H1 (cell line): ENCODE results near the gene PLB1.

Experiments
- CEBPB ChIP-seq: IDR thresholded peaks from 2 replicates; pipeline ENCODE4 v1.6.1; 2012; ENCODE audit warnings: low read depth, low read length
- CTCF ChIP-seq, 3 experiments: IDR thresholded peaks; 1 replicate in 2 of 3; 2 replicates in 1 of 3; pipeline versions ENCODE4 v1.5.1 to v1.6.1; 2011; ENCODE audit warnings: low read length in 3 of 3, mild to moderate bottlenecking in 3 of 3, inconsistent platforms in 2 of 3, low read depth in 1 of 3, moderate library complexity in 1 of 3; ENCODE audit not compliant: insufficient read depth in 1 of 3; ENCODE audit errors: control extremely low read depth in 1 of 3
- HDAC6 ChIP-seq: IDR thresholded peaks from one replicate; pipeline ENCODE4 v1.7.1; 2012; ENCODE audit warnings: low read depth, mild to moderate bottlenecking, inconsistent platforms, low read length, moderate library complexity

- no peak for TF ChIP-seq CTCF (IDR thresholded peaks at IDR 0.05; ENCODE audit: control extremely low read depth in 1 of 3, insufficient read depth in 1 of 3, low read depth in 1 of 3, low read length in 3 of 3)
- no peak for TF ChIP-seq CEBPB
- no peak for TF ChIP-seq HDAC6
Measured at GRCh38 chr2:28488083-28488830, 7.6 kb upstream of the PLB1 start.
